Measurements from ENCODE around the gene MATCAP1.

Gene MATCAP1

GRCh38 chr16:67190448-67191399 is 7.0 kb upstream of the MATCAP1 start:
- DNase-seq (ENCODE audit: low spot score) = no peak

- no peak for DNase-seq (ENCODE audit: low spot score)
Observed at GRCh38 chr16:67190041-67190440, 6.3 kb upstream of the MATCAP1 start, which contains the start of gene EXOC3L1. EXOC3L1 (minus strand) TSS chr16:67190136; CDS start chr16:67189676, 460 bp downstream.

- DNase-seq (ENCODE audit: low spot score) = no peak
Observed at GRCh38 chr16:67188798-67189197, 5.0 kb upstream of the MATCAP1 start.

DNA sequence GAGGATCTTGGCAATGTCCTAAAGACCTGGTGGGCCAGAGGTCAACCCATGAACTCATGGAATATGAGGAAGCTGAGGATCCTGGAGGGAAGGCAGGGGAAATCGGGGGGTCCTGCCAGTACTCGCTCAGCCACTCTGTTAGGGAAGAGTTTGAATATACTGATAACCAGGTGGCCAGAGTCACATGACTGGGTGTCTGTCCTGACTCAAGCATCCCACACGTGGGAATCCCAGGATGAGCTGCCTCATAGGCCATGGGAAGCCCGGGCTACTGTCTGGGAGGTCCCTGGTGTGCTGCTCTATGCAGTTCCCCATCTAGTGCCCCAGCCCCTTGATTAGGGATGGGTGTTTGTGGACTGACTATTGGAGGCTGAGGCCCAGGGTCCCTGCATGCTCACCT is 4.6 kb upstream of the MATCAP1 start:
- no peak for DNase-seq (ENCODE audit: low spot score)

- DNase-seq (ENCODE audit: low spot score) = no peak
Observed at GRCh38 chr16:67187175-67187890, 3.6 kb upstream of the MATCAP1 start.

- no peak for DNase-seq (ENCODE audit: low spot score)
Observed at GRCh38 chr16:67186550-67186950, 2.8 kb upstream of the MATCAP1 start.

DNA sequence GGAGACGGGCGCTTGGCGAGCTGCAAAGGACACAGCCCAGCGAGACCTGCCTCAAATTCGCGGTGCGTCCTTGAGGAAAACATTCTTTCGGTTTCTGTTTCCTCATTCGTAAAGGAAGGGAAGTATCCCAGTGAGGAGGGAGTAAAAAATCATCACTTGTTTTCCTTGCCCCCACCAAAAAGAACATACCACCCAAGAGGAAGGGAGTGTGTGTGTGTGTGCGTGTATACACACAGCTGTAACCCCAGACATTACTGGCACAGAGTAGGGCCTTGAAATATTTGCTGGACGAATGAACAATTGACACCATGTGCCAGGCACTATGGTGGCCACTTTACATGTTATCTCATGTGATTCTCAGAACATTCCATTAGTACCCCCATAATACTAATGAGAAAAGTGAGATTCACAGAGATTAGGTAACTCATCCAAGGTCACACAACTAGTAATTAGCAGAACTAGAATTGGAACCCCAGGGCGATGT is 1.9 kb upstream of the MATCAP1 start:
- no peak for DNase-seq (ENCODE audit: low spot score)

DNA sequence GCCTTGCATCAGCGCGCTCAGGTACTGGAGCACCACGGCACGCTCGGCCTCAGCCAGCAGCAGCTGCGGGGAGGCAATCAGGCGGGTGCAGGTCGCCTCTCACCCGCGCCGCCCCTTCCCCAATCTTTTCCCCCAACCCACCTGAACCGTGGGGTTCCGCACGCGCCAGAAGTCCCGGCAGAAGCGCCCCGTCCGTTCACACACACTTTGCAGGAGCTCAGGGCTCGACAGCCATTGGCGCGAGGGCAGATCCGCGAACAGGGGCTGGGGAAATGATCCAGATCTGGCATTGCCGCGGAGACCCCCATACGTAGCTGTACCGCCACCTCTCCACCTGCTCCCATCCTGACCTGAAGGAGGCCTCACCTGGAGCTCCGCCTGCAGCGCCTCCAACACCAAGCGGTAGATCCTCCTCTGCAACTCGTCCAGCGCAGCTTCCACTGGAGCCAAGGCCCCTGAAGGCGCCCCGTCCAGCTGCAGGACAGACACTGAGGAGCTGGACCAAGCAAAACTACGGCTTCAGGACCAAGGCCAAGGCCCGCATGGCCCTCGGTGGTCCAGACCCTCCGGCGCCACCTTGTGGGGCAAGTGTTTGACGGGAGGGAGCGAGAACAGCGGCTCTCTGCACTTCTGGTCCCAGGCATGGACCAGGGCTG is 1.4 kb upstream of the MATCAP1 start:
- DNase-seq (ENCODE audit: low spot score) = peak; percentile 89

DNA sequence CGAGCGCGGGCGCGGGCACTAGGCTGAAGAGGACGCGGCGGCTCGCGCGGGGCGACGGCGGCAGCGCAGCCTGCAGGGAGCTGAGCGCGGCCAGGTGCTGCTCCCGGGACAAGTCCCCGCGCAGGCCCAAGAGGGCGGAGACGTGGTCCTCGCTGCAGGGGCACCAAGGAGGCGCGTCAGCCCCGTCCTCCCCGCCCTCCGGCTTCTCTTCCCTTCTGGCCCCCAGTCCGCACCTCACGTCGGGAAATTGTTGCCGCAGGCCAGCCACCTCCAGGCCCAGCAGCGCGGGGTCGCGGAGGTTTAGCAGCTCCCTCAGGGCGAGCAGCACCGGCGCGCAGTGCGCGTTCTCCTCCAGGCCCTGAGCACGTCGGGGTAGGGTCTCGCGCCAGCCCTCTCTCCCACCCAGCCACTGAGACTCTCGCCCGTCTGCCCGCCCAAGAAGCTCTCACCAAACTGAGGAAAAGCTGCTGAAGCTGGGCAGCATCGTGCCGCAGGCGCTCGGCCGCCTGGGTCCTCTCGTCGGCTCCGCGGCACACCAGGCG is 761 bp upstream of the MATCAP1 start:
- DNase-seq (ENCODE audit: low spot score) = no peak

DNA sequence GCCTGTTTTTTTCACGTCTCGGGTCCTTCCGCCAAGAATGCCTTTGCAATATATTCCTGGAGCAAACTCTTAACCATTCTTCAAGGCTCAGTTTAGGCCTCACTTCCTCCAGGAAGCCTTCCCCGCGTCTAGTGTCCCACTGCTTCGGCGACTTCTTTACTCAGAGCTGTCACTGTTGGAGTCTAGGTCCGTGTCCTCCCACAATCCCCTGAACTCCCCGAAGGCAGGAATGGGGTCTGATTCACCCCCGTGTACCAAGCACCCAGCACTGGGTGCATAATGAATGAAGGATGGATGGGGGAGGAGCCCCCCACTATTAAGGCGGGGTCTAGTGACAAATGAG is 508 bp downstream of the MATCAP1 start:
- no peak for DNase-seq (ENCODE audit: low spot score)

GRCh38 chr16:67182288-67182687 is 1.5 kb downstream of the MATCAP1 start:
- no peak for DNase-seq (ENCODE audit: low spot score)

- DNase-seq (ENCODE audit: low spot score) = no peak
Observed at GRCh38 chr16:67181346-67181745, 2.4 kb downstream of the MATCAP1 start.

- DNase-seq (ENCODE audit: low spot score) = no peak
Observed at GRCh38 chr16:67180166-67180565, 3.6 kb downstream of the MATCAP1 start.

DNA sequence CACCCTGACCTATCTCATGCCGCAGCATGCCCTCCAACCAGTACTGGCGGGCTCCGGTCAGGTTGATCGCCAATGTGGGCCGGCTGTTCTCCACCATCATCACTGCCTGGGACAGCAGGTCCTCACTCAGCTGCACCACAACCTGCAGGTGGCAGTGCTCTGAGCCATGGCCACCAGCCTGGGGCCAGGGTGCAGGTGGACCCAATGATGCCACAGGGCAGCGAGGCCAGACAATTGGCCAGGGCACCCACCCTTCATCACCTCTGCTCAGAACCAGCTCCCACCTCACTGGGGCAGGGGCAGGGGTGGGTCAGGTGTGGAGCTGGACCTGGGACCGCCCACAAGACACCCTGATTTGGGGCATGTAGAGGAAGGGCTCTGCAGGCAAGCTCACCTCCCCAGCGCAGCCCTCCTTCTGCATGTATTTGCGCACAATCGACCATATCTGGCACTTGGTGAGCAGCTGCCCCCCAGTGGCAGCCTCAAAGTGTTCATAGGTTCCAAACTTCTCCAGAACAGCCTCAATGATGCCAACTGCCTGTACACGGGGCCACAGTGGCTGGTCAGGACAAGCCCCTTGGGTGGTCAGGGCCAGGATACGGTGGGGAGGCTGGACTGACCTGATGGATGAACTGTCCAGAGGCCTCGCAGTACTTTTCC is 4.2 kb downstream of the MATCAP1 start:
- no peak for DNase-seq (ENCODE audit: low spot score)

DNA sequence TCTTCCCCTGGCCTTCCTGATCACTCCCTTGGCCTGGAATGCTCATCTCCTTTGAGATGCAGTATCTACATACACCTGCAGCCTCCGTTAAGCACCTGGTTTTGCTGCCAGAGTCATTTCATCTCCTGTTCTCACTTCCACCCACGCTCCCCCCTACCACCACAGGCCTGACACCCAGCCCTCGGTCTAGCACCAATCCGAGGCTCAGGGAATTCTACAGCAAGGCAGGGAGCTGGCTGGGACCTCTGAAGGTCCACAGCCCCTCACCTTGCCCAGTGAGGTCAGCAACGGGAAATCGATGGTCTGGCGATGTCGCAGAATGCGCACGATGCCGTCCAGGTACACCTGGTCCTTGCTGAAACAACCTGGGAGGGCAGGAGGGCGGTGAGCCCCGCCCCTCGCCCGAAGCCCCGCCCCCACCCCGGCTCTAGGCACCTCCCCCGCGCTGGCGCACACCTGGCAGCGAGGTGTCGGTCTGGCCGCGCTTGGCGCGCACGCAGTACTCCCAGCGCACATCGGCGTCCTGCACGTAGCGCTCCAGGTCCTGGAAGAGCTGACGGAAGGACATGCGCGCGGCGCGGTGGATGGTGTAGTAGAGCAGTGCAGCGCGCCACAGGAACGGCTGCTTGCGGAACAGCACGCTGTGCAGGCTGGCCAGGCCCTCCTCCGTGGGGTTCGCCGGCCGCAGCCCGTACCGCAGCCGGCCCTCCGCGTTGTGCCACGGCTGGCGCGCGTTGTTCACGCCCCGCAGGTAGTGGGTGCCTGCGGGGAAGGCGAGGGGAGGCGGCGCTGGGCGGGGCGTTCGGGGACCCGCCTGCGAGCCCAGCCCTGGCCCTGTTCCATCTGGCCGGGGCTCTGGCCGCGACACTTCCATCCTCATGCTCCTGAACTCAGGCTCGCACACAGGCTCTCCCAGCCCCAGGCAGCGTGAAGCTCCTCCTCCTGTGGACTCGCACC is 5.7 kb downstream of the MATCAP1 start:
- DNase-seq (ENCODE audit: low spot score) = peak; percentile 61

DNA sequence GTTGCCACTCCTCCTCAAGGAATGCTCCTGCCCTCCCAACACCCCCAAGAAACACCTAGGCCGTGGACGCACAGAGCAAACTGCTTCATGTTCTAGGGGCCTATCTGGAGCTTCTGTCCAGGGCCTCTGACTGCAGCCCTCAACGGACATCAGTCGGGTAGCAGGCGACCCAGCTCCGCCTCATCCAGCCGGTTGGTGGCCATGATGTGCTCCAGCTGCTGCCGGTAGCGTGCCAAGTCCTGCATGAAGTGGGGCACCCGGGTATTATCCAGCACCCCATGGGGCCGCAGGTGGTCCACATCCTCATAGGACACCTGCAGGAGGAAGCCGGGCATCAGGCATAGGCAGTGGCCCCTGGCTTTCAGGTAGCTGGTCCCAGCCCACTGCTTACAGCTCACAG is 7.1 kb downstream of the MATCAP1 start:
- no peak for DNase-seq (ENCODE audit: low spot score)

DNA sequence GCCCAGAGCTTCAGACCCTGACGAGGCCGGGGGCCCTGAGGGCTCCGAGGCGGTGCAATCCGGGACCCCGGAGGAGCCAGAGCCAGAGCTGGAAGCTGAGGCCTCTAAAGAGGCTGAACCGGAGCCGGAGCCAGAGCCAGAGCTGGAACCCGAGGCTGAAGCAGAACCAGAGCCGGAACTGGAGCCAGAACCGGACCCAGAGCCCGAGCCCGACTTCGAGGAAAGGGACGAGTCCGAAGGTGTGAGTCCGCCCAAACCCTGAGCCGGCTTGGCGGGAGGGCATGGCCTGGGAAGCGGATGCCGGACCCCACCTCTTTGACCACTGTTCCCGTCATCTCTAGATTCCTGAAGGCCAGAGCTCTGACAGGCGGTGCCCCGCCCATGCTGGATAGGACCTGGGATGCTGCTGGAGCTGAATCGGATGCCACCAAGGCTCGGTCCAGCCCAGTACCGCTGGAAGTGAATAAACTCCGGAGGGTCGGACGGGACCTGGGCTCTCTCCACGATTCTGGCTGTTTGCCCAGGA is 9.0 kb downstream of the MATCAP1 start:
- no peak for DNase-seq (ENCODE audit: low spot score)

DNA sequence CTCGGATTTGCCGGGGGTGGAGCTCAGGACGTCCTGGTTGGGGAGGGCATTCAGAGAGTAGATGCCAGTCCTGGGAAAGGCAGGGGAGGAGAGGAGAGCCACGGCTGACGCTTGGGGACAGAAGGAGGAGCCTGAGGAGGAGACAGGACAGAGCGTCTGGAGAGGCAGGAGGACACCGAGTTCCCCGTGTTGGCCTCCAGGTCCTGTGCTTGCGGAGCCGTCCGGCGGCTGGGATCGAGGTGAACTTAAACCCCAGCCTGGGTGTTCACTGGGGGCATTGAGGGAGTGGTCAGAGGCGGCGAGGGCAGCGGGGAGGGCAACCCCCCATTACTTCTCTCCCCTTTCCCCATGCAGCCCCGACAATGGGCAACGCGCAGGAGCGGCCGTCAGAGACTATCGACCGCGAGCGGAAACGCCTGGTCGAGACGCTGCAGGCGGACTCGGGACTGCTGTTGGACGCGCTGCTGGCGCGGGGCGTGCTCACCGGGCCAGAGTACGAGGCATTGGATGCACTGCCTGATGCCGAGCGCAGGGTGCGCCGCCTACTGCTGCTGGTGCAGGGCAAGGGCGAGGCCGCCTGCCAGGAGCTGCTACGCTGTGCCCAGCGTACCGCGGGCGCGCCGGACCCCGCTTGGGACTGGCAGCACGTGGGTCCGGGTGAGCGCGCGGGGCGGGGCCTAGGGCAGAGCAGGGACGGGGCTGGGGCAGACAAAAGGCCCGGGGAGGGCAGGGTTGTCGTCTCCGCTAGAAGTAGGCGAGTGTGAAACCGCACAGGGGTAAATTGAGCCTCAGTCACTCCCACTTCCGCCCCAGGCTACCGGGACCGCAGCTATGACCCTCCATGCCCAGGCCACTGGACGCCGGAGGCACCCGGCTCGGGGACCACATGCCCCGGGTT is 9.7 kb downstream of the MATCAP1 start:
- peak; percentile 90 for DNase-seq (ENCODE audit: low spot score)

- no peak for DNase-seq (ENCODE audit: low spot score)
Observed at GRCh38 chr16:67173323-67173722, 10.4 kb downstream of the MATCAP1 start.

Measured in Ammon's horn (tissue), 1 donor.